HCT116 (cell line): ENCODE results near the gene NEU4. TPM values are rescaled to one million over a fixed set of nuclear protein-coding genes. Genes with fewer than 3 reads are reported as not detected.

Source experiments
- ATAC-seq: fragments of 200-7000 bp; cut with Tn5 transposase; 2 replicates; pipeline ENCODE4 v1.9.1; 2020; ENCODE audit warnings: mild to moderate bottlenecking, moderate library complexity
- BruUV-seq: library from RNA; stranded (reverse); fragments of 400-500 nt; replicated peaks from 2 replicates; lab custom pipeline; 2021; lab: Mats Ljungman, UMichigan
- CTCF ChIA-PET: fragments of 300-600 bp; sonication (Branson Sonifier 250); formaldehyde crosslinking; loops from one replicate; lab custom pipeline; 2021; ENCODE audit warnings: antibody characterized with exemption; lab: Charles Lee
- POLR2A ChIA-PET: fragments of 300-600, 350-600 bp; sonication (Branson Sonifier 250); formaldehyde crosslinking; loops from one replicate; lab custom pipeline; 2021; ENCODE audit warnings: antibody characterized with exemption; lab: Charles Lee
- RAD21 ChIA-PET, 2 experiments: fragments of 300-600 bp; sonication (Branson Sonifier 250); formaldehyde crosslinking; loops; one replicate each; lab custom pipeline; 2023; ENCODE audit warnings: low total read pairs in 2 of 2; ENCODE audit not compliant: uncharacterized antibody in 2 of 2, unreplicated experiment in 2 of 2, low non-redundant PET in 1 of 2; lab: Charles Lee
- DNase-seq: peaks from one replicate; pipeline ENCODE4 v3.0.0-alpha.2; 2010; ENCODE audit warnings: low read depth, low spot score
- H2AFZ ChIP-seq: fragments of 200-600 bp; shearing (Covaris generic), sonication (generic); 2 replicates; pipeline ENCODE4 v1.6.1; 2017; ENCODE audit warnings: low read depth, mixed run types, mixed read lengths, antibody characterized with exemption, low read length; ENCODE audit not compliant: poor library complexity, severe bottlenecking
- H3K27ac ChIP-seq: 2 replicates; pipeline ENCODE4 v1.5.1; 2012; ENCODE audit warnings: low read depth, low read length
- H3K27me3 ChIP-seq: fragments of 200-600 bp; sonication (generic); 2 replicates; pipeline ENCODE4 v1.6.1; 2016; ENCODE audit warnings: mixed run types, low read length, mixed read lengths; ENCODE audit not compliant: insufficient read depth
- H3K36me3 ChIP-seq, 2 experiments: fragments of 200-500 bp in 1 of 2; fragments of 200-600 bp in 1 of 2; sonication (Bioruptor generic) in 1 of 2; sonication (generic) in 1 of 2; 2 replicates each; pipeline versions ENCODE4 v1.5.1 to v1.6.1; 2014 to 2016; ENCODE audit warnings: low read length in 2 of 2, inconsistent platforms in 1 of 2, mixed read lengths in 1 of 2, mixed run types in 1 of 2; ENCODE audit not compliant: insufficient read depth in 2 of 2, control insufficient read depth in 1 of 2
- H3K4me1 ChIP-seq, 2 experiments: fragments of 200-600 bp in 1 of 2; sonication (generic) in 1 of 2; 2 replicates each; pipeline versions ENCODE4 v1.5.1 to v1.6.1; 2012 to 2017; ENCODE audit warnings: low read length in 2 of 2, inconsistent platforms in 1 of 2, mild to moderate bottlenecking in 1 of 2, mixed read lengths in 1 of 2, mixed run types in 1 of 2, moderate library complexity in 1 of 2; ENCODE audit not compliant: insufficient read depth in 2 of 2, control insufficient read depth in 1 of 2
- H3K4me2 ChIP-seq: fragments of 200-600 bp; sonication (generic); 2 replicates; pipeline ENCODE4 v1.6.1; 2017; ENCODE audit warnings: mixed run types, low read length, mixed read lengths
- H3K4me3 ChIP-seq, 2 experiments: fragments of 200-600 bp in 1 of 2; sonication (generic) in 1 of 2; replicated peaks in 1 of 2; 2 replicates each; pipeline ENCODE4 v1.5.1; 2011 to 2016; ENCODE audit warnings: low read length in 2 of 2, control low read depth in 1 of 2, low read depth in 1 of 2, mild to moderate bottlenecking in 1 of 2, mixed read lengths in 1 of 2, mixed run types in 1 of 2
- H3K79me2 ChIP-seq: fragments of 200-600 bp; sonication (generic); 2 replicates; pipeline ENCODE4 v1.6.1; 2017; ENCODE audit warnings: mild to moderate bottlenecking, mixed run types, low read length, moderate library complexity, mixed read lengths; ENCODE audit not compliant: insufficient read depth
- H3K9ac ChIP-seq: fragments of 200-600 bp; sonication (generic); 2 replicates; pipeline ENCODE4 v1.6.1; 2016; ENCODE audit warnings: low read length, mixed read lengths
- H3K9me2 ChIP-seq: fragments of 200-600 bp; sonication (generic), shearing (Covaris generic); 2 replicates; pipeline ENCODE4 v1.6.1; 2017; ENCODE audit warnings: mixed run types, mild to moderate bottlenecking, moderate library complexity; ENCODE audit not compliant: insufficient read depth
- H3K9me3 ChIP-seq, 2 experiments: fragments of 200-500 bp in 1 of 2; fragments of 200-600 bp in 1 of 2; sonication (Bioruptor generic) in 1 of 2; sonication (generic) in 1 of 2; 2 replicates each; pipeline ENCODE4 v1.6.1; 2014 to 2017; ENCODE audit warnings: low read length in 2 of 2, mixed read lengths in 2 of 2, inconsistent platforms in 1 of 2, low read depth in 1 of 2, mild to moderate bottlenecking in 1 of 2, mixed run types in 1 of 2, moderate library complexity in 1 of 2; ENCODE audit not compliant: control insufficient read depth in 1 of 2, insufficient read depth in 1 of 2
- H4K20me1 ChIP-seq: fragments of 200-600 bp; sonication (generic), shearing (Covaris generic); 2 replicates; pipeline ENCODE4 v1.6.1; 2017; ENCODE audit warnings: mixed run types, mild to moderate bottlenecking, moderate library complexity; ENCODE audit not compliant: insufficient read depth
- ATF3 ChIP-seq: IDR thresholded peaks from 2 replicates; pipeline ENCODE4 v1.6.1; 2012
- CTCF ChIP-seq, 3 experiments: fragments of 200-600 bp in 1 of 3; sonication (generic) in 1 of 3; IDR thresholded peaks in 2 of 3; conservative IDR thresholded peaks in 1 of 3; 2 replicates each; pipeline ENCODE4 v1.5.1; 2012 to 2017; ENCODE audit warnings: low read depth in 2 of 3, low read length in 2 of 3, antibody characterized with exemption in 1 of 3, borderline replicate concordance in 1 of 3, control low read depth in 1 of 3, mild to moderate bottlenecking in 1 of 3, mixed read lengths in 1 of 3, mixed run types in 1 of 3, moderate library complexity in 1 of 3; ENCODE audit not compliant: insufficient read depth in 1 of 3
- EGR1 ChIP-seq: IDR thresholded peaks from 2 replicates; pipeline ENCODE4 v1.6.1; 2012; ENCODE audit warnings: low read depth
- ELF1 ChIP-seq: IDR thresholded peaks from 2 replicates; pipeline ENCODE4 v1.6.1; 2012; ENCODE audit warnings: low read depth, borderline replicate concordance
- EZH2 ChIP-seq: fragments of 200-600 bp; sonication (generic); IDR thresholded peaks from 2 replicates; pipeline ENCODE4 v1.6.1; 2017; ENCODE audit warnings: antibody characterized with exemption, mixed run types
- JUND ChIP-seq: IDR thresholded peaks from 2 replicates; pipeline ENCODE4 v1.6.1; 2012
- POLR2A ChIP-seq: IDR thresholded peaks from 2 replicates; pipeline ENCODE4 v1.7.0; 2011; ENCODE audit warnings: borderline replicate concordance; ENCODE audit not compliant: insufficient read depth, insufficient read length; ENCODE audit errors: extremely low read depth
- POLR2AphosphoS5 ChIP-seq: IDR thresholded peaks from 2 replicates; pipeline ENCODE4 v1.6.1; 2011; ENCODE audit warnings: mild to moderate bottlenecking, low read depth, low read length, moderate library complexity
- RAD21 ChIP-seq: IDR thresholded peaks from 2 replicates; pipeline ENCODE4 v1.6.1; 2012; ENCODE audit warnings: low read depth, mild to moderate bottlenecking
- SP1 ChIP-seq: IDR thresholded peaks from 2 replicates; pipeline ENCODE4 v1.6.1; 2012; ENCODE audit warnings: low read depth
- TCF7L2 ChIP-seq: IDR thresholded peaks from 2 replicates; pipeline ENCODE4 v1.7.0; 2011; ENCODE audit warnings: borderline replicate concordance, inconsistent platforms; ENCODE audit not compliant: insufficient read depth, insufficient read length; ENCODE audit errors: extremely low read depth
- YY1 ChIP-seq: IDR thresholded peaks from 2 replicates; pipeline ENCODE4 v1.6.1; 2011; ENCODE audit warnings: low read length, low read depth, moderate library complexity, mild to moderate bottlenecking; ENCODE audit not compliant: insufficient replicate concordance; ENCODE audit errors: extremely low read depth
- ZNF274 ChIP-seq: fragments of 200-500 bp; sonication (Bioruptor generic); IDR thresholded peaks from 2 replicates; pipeline ENCODE4 v1.6.1; 2014; ENCODE audit warnings: mild to moderate bottlenecking, low read depth, low read length, inconsistent platforms
- intact Hi-C: fragments of 100-400 bp; cut with micrococcal nuclease; formaldehyde crosslinking; loops from 2 replicates; pipeline ENCODE4 v1.10.0; 2022
- total RNA-seq: library from RNA; stranded (reverse); gene quantifications from one replicate; pipeline ENCODE4 v1.2.1, GENCODE V29; 2021; ENCODE audit not compliant: unreplicated experiment

Gene NEU4
- total RNA-seq, 1 experiment from 2014 or later = 0.34 TPM

- POLR2A ChIA-PET = no interaction called here
- no peak for DNase-seq
- peaks cover 11 to 17% of the 10 kb centered on the region in 2 experiments; a peak in 3 of 4 replicates for H3K36me3 ChIP-seq
- no peak for TF ChIP-seq ATF3
- no peak for TF ChIP-seq RAD21
- TF ChIP-seq SP1 = no peak
- TF ChIP-seq ELF1 = no peak
- TF ChIP-seq EGR1 = no peak
- no peak for TF ChIP-seq YY1
- TF ChIP-seq JUND = no peak
- no peak for TF ChIP-seq CTCF (IDR thresholded peaks at IDR 0.05 in 2 of 3, conservative IDR thresholded peaks at IDR 0.05 in 1 of 3; ENCODE audit: borderline replicate concordance in 1 of 3, insufficient read depth in 1 of 3, low read depth in 2 of 3, low read length in 2 of 3)
- TF ChIP-seq TCF7L2 = no peak
- no peak for TF ChIP-seq ZNF274
- TF ChIP-seq EZH2 = no peak
- TF ChIP-seq POLR2AphosphoS5 = no peak
- no peak for TF ChIP-seq POLR2A
- no peaks in the 10 kb centered on the region for H3K27me3 ChIP-seq
- BruUV-seq = no TSS peak
- H3K4me1 ChIP-seq = no peaks in the 10 kb centered on the region
- H4K20me1 ChIP-seq = no peaks in the 10 kb centered on the region
- no peak overlapping the region for H2AFZ ChIP-seq
- no peak overlapping the region for H3K4me3 ChIP-seq
- ATAC-seq = no peak
- no peaks in the 10 kb centered on the region for H3K9me3 ChIP-seq
- no peak overlapping the region for H3K4me2 ChIP-seq
- RAD21 ChIA-PET = interaction anchor here in 1 of 2 experiments (0.7 kb wide), 1 partner anchor 22 kb away, joined by 3 read pairs; no protein-coding TSS in a partner anchor
- no peak overlapping the region for H3K9ac ChIP-seq
- intact Hi-C loops = no loop called here
- CTCF ChIA-PET = no interaction called here
- H3K27ac ChIP-seq = no peak overlapping the region
- no peaks in the 10 kb centered on the region for H3K79me2 ChIP-seq
- H3K9me2 ChIP-seq = no peaks in the 10 kb centered on the region
These were observed 48.7 kb upstream of the NEU4 start for GRCh38 chr2:241760301-241760771.
